Measurements from ENCODE around the gene ZCCHC14.
"Not testable (repeated sequence)": the region's sequence is repeated elsewhere in the genome, so short reads cannot be mapped to it uniquely, and the experiment has no call there.

ZCCHC14 gene

GRCh38 chr16:87404764-87405625 lies 87.8 kb downstream of the ZCCHC14 start:
- DNase-seq, result no peak

GRCh38 chr16:87395181-87395842 lies 97.5 kb downstream of the ZCCHC14 start:
- no peak for DNase-seq

GRCh38 chr16:87393680-87394055 lies 99.2 kb downstream of the ZCCHC14 start:
- DNase-seq, result no peak

DNA sequence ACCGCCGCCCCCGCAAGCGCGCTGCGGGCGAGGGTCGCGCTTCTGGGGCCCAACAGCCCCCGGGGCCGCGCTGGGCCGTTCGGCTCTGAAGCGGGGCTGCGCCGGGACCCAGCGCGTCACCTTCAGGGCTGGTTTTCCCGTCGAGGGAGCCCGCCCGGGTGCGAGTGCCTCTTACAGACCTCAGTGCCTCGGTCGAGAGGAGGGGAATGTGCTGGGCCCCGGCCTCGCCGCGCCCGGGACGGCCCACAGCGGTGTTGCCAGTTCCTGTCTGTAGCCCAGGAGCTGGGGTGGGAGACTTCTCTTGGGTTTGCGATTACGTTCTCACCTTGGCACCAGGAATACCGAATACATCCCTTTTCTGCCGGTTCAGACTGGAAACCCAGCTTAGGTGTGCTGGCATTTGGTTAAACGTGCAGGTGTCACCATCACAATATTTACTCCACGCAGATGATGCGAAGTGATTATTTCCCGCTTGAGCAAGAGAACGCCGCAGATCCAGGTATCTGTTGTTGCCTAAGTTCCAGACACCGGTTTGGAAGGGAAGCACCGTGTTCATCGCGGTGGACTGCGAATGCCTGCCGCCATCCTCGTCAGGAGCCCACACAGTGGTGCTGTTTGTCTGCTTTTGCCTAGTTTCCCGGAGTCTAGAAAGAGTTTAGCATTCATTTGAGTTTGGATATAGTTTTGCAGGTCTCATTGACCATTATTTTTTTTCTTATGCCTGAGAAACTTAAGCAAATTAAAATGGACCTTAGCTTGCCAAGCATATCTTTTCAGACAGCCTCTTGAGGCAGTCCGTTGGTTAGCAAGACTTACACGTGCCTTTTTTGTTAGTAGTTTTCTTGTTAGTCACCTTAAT lies 99.8 kb downstream of the ZCCHC14 start:
- DNase-seq, result no peak

- peak; percentile 96 for DNase-seq
Measured at GRCh38 chr16:87391950-87392820, 100.6 kb downstream of the ZCCHC14 start, which contains the start of gene MAP1LC3B. MAP1LC3B (plus strand) TSS chr16:87392336; CDS start chr16:87392428, 92 bp downstream.

DNA sequence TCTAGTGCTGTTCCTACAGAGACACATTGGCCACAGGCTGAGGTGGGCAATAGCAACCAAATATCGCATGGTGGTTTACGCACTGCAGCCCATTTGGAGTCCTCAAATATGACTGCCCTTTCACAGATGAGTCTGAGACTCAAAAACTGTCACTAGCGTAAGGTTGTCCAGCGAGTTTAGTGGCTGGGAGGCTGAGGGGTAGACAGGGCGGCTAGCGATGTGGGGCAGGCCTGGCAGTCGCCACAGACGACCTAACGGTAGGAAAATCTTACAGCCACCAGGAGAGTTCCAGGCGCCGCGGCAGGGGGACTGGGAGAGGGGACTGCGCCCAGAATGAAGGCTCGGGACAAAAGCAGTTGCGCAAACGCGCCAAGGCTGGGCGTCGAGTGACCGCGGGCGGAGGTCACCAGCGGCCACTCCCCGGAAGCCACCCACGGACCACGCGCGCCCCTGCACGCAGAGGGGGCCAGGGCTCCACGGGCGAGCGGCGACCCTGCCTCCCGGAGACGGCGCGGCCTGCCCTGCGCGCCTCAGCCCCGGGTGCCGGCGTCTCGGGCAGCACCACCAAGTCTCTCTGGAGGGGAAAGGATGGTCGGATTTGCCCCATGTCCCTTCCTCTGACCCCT lies 101.4 kb downstream of the ZCCHC14 start:
- DNase-seq, result no peak

DNA sequence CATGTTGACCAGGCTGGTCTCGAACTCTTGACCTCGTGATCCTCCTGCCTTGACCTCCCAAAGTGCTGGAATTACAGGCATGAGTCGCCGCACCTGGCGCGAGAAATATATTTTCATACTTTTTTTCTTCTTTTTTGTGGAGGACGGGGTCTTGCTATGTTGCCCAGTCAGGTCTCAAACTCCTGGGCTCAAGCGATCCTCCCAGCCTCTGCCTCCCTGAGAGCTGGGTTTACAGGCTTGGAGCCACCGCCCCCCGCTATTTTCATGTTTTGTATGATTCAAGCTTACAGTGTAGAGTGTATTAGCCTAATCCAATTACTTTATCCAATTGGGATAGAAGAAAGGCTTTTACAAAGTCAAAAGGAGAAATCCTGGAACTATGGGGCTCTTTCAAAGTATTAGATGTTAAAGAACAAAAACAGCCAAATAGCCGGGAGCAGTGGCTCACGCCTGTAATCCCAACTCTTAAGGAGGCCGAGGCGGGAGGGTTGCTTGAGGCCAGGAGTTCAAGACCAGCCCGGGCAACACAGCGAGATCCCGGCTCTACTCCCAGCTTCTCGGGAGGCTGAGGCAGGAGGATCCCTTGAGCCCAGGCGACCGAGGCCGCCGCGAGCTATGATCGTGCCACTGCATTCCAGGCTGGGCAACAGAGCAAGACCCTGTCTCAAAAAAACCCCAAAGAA lies 102.0 kb downstream of the ZCCHC14 start:
- DNase-seq, result no peak

DNA sequence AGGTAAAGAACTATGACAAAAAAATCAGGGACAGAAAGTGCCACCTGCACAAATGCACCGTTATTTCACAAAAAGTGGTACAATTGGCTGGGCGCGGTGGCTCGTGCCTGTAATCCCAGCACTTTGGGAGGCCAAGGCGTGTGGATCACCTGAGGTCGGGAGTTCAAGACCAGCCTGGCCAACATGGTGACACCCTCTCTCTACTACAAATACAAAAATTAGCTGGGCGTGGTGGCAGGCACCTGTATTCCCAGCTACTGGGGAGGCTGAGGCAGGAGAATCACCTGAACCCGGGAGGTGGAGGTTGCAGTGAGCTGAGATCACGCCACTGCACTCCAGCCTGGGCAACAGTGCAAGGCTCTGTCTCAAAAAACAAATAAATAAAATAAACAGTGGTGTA lies 102.9 kb downstream of the ZCCHC14 start:
- DNase-seq, result not testable (repeated sequence)

DNA sequence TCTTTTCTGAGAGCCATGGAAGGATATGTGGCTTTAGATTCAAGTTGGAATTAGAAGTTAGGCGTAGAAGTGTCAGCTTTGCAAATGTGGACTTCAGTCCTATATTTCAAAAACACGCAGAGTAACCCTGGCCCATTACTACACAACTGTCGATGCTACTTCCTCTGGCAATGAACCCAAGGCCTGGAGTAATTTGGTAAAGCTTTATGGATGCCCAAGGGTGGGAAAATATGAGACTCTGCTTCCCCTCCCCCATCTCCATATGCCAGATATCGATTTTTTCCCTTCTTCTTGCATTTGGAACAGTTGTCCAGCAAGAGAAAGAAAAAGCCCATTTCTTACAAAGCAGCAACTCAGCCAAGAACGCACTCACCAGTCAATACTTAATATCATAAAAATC lies 103.6 kb downstream of the ZCCHC14 start:
- no peak for DNase-seq

- no peak for DNase-seq
Measured at GRCh38 chr16:87388818-87389134, 104.0 kb downstream of the ZCCHC14 start.

DNA sequence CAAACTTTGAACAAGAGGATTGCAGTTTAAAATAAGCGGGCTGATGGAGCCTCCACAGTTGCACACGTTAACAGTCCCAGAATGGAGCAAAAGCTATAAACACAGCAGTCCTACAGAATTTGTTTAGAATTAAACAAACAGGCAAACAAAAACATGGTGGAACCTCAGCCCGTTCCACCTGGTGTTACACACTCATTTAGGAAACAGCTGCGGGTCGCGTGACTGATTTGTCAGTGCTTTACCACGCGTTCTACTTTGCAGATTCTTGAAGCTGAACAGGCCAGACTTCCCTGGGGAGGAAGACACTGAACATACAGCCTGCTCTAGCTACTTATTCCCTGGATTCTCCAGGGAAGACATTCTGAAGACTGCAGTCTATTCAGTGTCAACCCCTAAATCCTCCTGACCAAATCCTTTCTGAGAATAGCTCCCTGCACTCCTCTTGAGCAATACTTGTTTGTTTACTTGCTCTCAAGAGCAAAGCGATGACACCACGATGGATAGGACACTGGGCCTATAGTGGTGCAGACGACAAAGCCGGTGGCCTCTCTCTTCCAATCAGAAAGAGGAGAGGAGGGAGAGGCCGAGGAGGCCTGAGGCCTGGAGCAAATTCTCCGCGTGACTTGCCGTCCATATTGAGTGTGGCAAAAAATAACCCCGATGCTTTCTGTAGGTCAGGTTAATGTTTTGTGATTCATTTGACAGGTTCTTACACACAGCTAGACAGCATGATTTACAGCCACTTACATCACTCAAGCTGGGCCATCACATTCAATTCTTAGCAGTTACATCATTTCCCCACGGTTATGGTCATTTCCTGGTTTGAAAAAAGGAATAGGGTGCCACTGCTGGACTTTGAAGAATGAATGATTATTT lies 104.6 kb downstream of the ZCCHC14 start:
- DNase-seq, result peak; percentile 73

- DNase-seq, result not testable (repeated sequence)
Measured at GRCh38 chr16:87384875-87385167, 108.0 kb downstream of the ZCCHC14 start.

- no peak for DNase-seq
Measured at GRCh38 chr16:87384162-87384874, 108.5 kb downstream of the ZCCHC14 start.

DNA sequence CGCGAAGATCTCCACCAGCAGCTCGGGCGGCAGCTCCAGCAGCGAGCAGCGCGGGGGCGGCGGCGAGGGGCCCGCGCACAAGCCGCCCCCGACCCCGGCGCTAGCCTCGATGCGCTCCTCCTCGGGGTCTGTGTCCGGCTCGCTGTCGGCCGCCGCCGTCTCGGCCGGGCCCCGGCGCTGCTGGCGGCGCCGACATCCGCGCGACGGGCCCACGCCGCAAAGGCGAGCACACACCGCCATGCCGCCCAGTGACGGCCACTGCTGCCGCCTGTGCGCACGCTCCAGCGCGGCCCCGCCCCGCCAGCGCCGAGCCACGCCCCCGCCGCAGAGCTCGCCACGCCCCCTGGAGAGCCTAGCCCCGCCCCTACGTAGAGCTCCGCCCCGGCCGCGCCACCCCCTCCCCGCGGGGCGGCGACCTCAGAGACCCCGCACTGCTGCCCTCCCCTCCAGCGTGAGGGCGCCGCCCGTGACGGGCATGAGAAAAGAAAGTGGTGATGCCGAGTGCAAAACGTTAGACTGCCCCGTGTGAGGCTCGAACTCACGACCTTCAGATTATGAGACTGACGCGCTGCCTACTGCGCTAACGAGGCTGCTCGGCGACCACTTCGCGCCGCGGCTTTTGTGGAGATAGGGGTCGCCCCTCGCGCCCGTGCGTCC lies 109.2 kb downstream of the ZCCHC14 start, which contains the start of gene FBXO31:
Gene FBXO31, minus strand, starts transcription at position 272 of the 657 bp plus-strand sequence. Its CDS starts 32 bp downstream, at position 240.
- peak; percentile 90 for DNase-seq

DNA sequence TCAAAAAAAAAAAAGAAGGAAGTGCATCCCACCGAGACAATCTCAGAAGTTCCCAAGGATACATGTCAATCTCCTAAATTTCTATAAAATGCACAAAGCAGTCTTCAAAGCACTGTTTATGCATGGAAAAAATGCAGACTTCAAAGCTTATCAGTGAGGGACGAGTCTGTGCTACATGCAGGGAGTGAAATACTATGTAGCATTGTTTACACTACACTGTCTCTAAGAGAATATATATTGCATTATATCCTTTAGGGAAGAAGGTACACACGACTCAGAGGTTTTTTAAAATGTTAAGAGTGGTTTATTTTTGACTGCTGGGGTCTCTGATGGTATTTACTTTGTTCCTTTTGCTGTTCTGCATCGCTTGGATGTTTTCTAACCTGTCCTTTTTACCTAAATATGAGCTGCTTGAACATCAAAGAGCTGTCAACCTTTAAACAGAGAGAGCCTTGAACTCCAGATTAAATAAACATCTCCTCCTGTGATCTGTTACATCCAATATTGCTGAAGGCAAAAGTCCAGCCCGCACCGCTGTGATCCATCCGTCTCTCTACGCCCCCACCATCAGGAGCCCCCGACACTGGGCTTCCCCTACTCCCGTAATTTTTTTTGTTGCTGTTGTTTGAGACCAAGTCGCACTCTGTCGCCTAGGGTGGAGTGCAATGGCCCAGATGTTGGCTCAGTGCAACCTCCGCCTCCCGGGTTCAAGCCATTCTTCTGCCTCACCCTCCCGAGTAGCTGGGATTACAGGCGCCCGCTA lies 110.6 kb downstream of the ZCCHC14 start:
- no peak for DNase-seq

- no peak for DNase-seq
Measured at GRCh38 chr16:87380881-87381280, 111.9 kb downstream of the ZCCHC14 start.

- DNase-seq, result no peak
Measured at GRCh38 chr16:87380403-87380802, 112.4 kb downstream of the ZCCHC14 start.

DNA sequence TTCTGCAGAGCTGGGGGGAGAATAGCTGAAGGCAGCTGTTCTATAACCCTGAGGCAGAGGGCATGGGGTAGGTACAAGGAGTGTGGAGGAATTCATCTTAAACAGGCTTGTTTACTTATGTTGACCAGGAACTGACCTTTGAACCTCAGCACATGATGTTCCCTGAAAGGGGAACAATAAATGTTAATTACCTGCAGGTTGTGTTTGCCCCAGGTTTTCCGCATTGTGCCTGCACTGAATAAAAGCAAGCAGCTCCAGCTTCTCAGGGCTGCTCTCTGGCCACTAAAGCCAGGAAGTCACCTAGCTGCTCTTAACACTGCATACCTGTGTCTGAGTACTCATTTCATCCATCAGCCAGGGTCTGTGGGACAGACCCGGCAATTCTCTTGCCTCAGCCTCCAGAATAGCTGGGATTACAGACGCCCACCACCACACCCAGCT lies 113.5 kb downstream of the ZCCHC14 start:
- not testable (repeated sequence) for DNase-seq
